HL-60/S4 treated with phorbol 12-myristate 13-acetate at 8.2 ng/mL for 4 days and 3 days (cell line): Measurements from ENCODE around the gene CPXM1.
"Not testable (repeated sequence)": the region's sequence is repeated elsewhere in the genome, so short reads cannot be mapped to it uniquely, and the experiment has no call there.

Experiments
- in situ Hi-C: fragments of 300-500 bp; cut with MboI; formaldehyde crosslinking; loops from 2 replicates; pipeline ENCODE4 v1.15.0; 2022; ENCODE audit warnings: low sequenced_read_pairs

Gene CPXM1

GRCh38 chr20:2770091-2770490 is 30.3 kb downstream of the CPXM1 start:
- in situ Hi-C loops: not testable (repeated sequence)

- in situ Hi-C loops: no loop called here
These were observed 31.8 kb downstream of the CPXM1 start for GRCh38 chr20:2768632-2769015.

- in situ Hi-C loops: no loop called here
These were observed 32.4 kb downstream of the CPXM1 start for GRCh38 chr20:2767768-2768631.

- in situ Hi-C loops: no loop called here
These were observed 37.2 kb downstream of the CPXM1 start for GRCh38 chr20:2763186-2763585.

GRCh38 chr20:2762578-2763131 is 37.8 kb downstream of the CPXM1 start:
- in situ Hi-C loops: no loop called here

GRCh38 chr20:2761885-2762284 is 38.5 kb downstream of the CPXM1 start:
- in situ Hi-C loops: no loop called here

- in situ Hi-C loops: no loop called here
These were observed 39.5 kb downstream of the CPXM1 start for GRCh38 chr20:2760952-2761305.

GRCh38 chr20:2760297-2760951 is 40.0 kb downstream of the CPXM1 start:
- in situ Hi-C loops: no loop called here

GRCh38 chr20:2759603-2760296 is 40.7 kb downstream of the CPXM1 start:
- in situ Hi-C loops: no loop called here

GRCh38 chr20:2759143-2759542 is 41.3 kb downstream of the CPXM1 start:
- in situ Hi-C loops: no loop called here

- in situ Hi-C loops: no loop called here
These were observed 42.5 kb downstream of the CPXM1 start for GRCh38 chr20:2757969-2758368.

- in situ Hi-C loops: no loop called here
These were observed 43.4 kb downstream of the CPXM1 start for GRCh38 chr20:2757001-2757400.

GRCh38 chr20:2756056-2756611 is 44.3 kb downstream of the CPXM1 start:
- in situ Hi-C loops: no loop called here

GRCh38 chr20:2755451-2756055 is 44.9 kb downstream of the CPXM1 start:
- in situ Hi-C loops: no loop called here

GRCh38 chr20:2754424-2754823 is 46.0 kb downstream of the CPXM1 start:
- in situ Hi-C loops: no loop called here

- in situ Hi-C loops: no loop called here
These were observed 46.9 kb downstream of the CPXM1 start for GRCh38 chr20:2753461-2754040.

GRCh38 chr20:2752567-2753460 is 47.6 kb downstream of the CPXM1 start:
- in situ Hi-C loops: no loop called here

- in situ Hi-C loops: no loop called here
These were observed 48.4 kb downstream of the CPXM1 start for GRCh38 chr20:2751878-2752566.

- in situ Hi-C loops: no loop called here
These were observed 49.0 kb downstream of the CPXM1 start for GRCh38 chr20:2751347-2751877.
